Hepatocyte (in vitro differentiated cells): Measurements from ENCODE around the gene BOD1.

Source experiments
- EZH2 ChIP-seq: fragments of 200-600 bp; sonication (generic); IDR thresholded peaks from 2 replicates; pipeline ENCODE4 v1.6.1; 2016; ENCODE audit warnings: antibody characterized with exemption, mild to moderate bottlenecking, borderline replicate concordance
- EZH2phosphoT487 ChIP-seq: fragments of 200-600 bp; sonication (generic); IDR thresholded peaks from one replicate; pipeline ENCODE4 v1.6.1; 2018; ENCODE audit warnings: antibody characterized with exemption, mild to moderate bottlenecking, low read depth, moderate library complexity; ENCODE audit not compliant: unreplicated experiment, severe bottlenecking
- TF ChIP-seq, protein P1 (sequence below): fragments of 200-600 bp; sonication (generic); IDR thresholded peaks from 2 replicates; pipeline ENCODE4 v1.5.1; 2016; ENCODE audit warnings: antibody characterized with exemption, mild to moderate bottlenecking; ENCODE audit not compliant: poor library complexity

DNA sequence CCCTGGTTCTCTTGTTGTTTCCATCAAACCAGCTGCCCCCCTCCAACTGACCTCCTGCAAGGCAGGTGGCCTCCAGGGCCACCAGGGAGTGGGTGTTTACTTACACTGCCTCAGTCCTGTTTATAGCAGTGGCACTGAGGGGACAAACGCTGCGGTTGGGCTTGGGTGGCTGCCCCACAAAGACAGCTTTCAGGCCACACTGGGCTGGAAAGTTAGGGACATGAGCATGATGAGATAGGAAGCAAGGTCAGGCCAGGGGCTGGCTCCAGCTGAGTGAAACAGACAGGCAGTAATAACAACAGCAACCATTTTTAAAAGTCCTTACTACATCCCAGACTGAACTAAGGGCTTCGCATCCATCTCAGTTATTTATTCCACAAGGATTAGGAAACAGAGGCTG lies 20.6 kb downstream of the BOD1 start:
- TF ChIP-seq, protein P1, sequence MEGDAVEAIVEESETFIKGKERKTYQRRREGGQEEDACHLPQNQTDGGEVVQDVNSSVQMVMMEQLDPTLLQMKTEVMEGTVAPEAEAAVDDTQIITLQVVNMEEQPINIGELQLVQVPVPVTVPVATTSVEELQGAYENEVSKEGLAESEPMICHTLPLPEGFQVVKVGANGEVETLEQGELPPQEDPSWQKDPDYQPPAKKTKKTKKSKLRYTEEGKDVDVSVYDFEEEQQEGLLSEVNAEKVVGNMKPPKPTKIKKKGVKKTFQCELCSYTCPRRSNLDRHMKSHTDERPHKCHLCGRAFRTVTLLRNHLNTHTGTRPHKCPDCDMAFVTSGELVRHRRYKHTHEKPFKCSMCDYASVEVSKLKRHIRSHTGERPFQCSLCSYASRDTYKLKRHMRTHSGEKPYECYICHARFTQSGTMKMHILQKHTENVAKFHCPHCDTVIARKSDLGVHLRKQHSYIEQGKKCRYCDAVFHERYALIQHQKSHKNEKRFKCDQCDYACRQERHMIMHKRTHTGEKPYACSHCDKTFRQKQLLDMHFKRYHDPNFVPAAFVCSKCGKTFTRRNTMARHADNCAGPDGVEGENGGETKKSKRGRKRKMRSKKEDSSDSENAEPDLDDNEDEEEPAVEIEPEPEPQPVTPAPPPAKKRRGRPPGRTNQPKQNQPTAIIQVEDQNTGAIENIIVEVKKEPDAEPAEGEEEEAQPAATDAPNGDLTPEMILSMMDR: no peak
- TF ChIP-seq EZH2: no peak
- no peak for TF ChIP-seq EZH2phosphoT487
